ENCODE data around the gene LDLRAD3.

LDLRAD3 gene

GRCh38 chr11:35937700-35938099 lies 6.2 kb upstream of the LDLRAD3 start:
- TF ChIP-seq PPARA (CRISPR knock-in tag; IDR thresholded peaks at IDR 0.05; ENCODE audit: borderline replicate concordance) (no peak), ZNF8 (CRISPR knock-in tag; IDR thresholded peaks at IDR 0.05) (no peak), ZC3H10 (CRISPR knock-in tag; IDR thresholded peaks at IDR 0.05) (no peak)
- ATAC-seq, result no peak

GRCh38 chr11:35938231-35938630 lies 5.6 kb upstream of the LDLRAD3 start:
- no peak for TF ChIP-seq ZFP30 (CRISPR knock-in tag; IDR thresholded peaks at IDR 0.05)
- TF ChIP-seq CREB5 (CRISPR knock-in tag; IDR thresholded peaks at IDR 0.05; ENCODE audit: low read depth), result no peak
- no peak for TF ChIP-seq ARNTL (CRISPR knock-in tag; IDR thresholded peaks at IDR 0.05; ENCODE audit: borderline replicate concordance, low read depth)
- TF ChIP-seq ZFP3 (CRISPR knock-in tag; IDR thresholded peaks at IDR 0.05), result no peak
- ATAC-seq, result no peak

GRCh38 chr11:35943309-35943708 lies 553 bp upstream of the LDLRAD3 start:
- TF ChIP-seq ZFP30 (CRISPR knock-in tag; IDR thresholded peaks at IDR 0.05) (no peak), CSDC2 (CRISPR knock-in tag; IDR thresholded peaks at IDR 0.05) (no peak), ZNF8 (CRISPR knock-in tag; IDR thresholded peaks at IDR 0.05) (no peak), ZC3H10 (CRISPR knock-in tag; IDR thresholded peaks at IDR 0.05) (no peak), TCF4 (CRISPR knock-in tag; IDR thresholded peaks at IDR 0.05; ENCODE audit: borderline replicate concordance) (no peak), BACH2 (CRISPR knock-in tag; IDR thresholded peaks at IDR 0.05; ENCODE audit: borderline replicate concordance) (no peak), ARNTL (CRISPR knock-in tag; IDR thresholded peaks at IDR 0.05; ENCODE audit: borderline replicate concordance, low read depth) (no peak), ISL1 (CRISPR knock-in tag; IDR thresholded peaks at IDR 0.05) (no peak), ESRRG (CRISPR knock-in tag; IDR thresholded peaks at IDR 0.05) (no peak), ZFP3 (CRISPR knock-in tag; IDR thresholded peaks at IDR 0.05) (no peak), TSHZ2 (CRISPR knock-in tag; IDR thresholded peaks at IDR 0.05) (no peak), RARB (CRISPR knock-in tag; IDR thresholded peaks at IDR 0.05) (no peak), POU6F1 (CRISPR knock-in tag; IDR thresholded peaks at IDR 0.05; ENCODE audit: borderline replicate concordance, low read depth) (no peak)
- TF ChIP-seq, protein P1, sequence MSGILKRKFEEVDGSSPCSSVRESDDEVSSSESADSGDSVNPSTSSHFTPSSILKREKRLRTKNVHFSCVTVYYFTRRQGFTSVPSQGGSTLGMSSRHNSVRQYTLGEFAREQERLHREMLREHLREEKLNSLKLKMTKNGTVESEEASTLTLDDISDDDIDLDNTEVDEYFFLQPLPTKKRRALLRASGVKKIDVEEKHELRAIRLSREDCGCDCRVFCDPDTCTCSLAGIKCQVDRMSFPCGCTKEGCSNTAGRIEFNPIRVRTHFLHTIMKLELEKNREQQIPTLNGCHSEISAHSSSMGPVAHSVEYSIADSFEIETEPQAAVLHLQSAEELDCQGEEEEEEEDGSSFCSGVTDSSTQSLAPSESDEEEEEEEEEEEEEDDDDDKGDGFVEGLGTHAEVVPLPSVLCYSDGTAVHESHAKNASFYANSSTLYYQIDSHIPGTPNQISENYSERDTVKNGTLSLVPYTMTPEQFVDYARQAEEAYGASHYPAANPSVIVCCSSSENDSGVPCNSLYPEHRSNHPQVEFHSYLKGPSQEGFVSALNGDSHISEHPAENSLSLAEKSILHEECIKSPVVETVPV (CRISPR knock-in tag; IDR thresholded peaks at IDR 0.05), result no peak
- ATAC-seq, result no peak

DNA sequence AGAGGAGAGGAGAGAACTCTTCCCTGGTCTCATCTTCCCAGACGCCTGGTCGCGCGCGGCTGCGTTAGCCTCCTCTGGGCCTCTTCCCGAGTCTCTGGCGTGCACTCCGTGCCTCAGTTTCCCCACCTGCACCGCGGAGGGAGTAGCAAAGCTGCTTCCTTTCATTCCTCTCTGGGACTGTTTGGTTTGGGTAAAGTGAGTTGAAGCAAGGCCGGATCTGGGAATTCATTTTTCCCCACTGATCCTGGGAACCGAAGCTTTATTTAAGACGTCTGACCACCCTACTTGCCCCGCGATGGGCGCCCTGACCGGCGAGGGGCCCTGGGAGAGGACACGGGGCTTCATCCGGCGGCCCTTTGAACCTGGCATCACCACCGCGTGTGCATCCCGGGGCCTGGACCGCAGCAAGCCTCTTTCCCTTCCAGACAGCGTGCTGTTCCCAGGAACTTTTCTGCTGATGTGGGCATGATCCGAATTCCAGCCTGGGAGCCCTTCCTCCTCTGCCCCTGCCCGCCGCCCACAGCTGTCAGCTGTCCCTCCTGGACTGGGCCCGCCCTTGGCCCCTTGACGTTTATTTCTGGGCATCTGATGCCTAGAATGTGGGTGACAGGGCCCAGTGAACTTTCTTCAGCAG lies 758 bp downstream of the LDLRAD3 start:
- peak; percentile 57 for ATAC-seq
- TF ChIP-seq ZC3H10 (CRISPR knock-in tag; IDR thresholded peaks at IDR 0.05) (no peak), POU6F1 (CRISPR knock-in tag; IDR thresholded peaks at IDR 0.05; ENCODE audit: borderline replicate concordance, low read depth) (no peak), RARB (CRISPR knock-in tag; IDR thresholded peaks at IDR 0.05) (no peak), ZFP30 (CRISPR knock-in tag; IDR thresholded peaks at IDR 0.05) (no peak), TOX (CRISPR knock-in tag; IDR thresholded peaks at IDR 0.05; ENCODE audit: borderline replicate concordance) (no peak), SNAI2 (CRISPR knock-in tag; IDR thresholded peaks at IDR 0.05) (no peak), PPARA (CRISPR knock-in tag; IDR thresholded peaks at IDR 0.05; ENCODE audit: borderline replicate concordance) (no peak), ZNF565 (CRISPR knock-in tag; conservative IDR thresholded peaks at IDR 0.05; ENCODE audit: low read depth) (no peak), CREB5 (CRISPR knock-in tag; IDR thresholded peaks at IDR 0.05; ENCODE audit: low read depth) (no peak), TCF4 (CRISPR knock-in tag; IDR thresholded peaks at IDR 0.05; ENCODE audit: borderline replicate concordance) (no peak)
- TF ChIP-seq, protein P2, sequence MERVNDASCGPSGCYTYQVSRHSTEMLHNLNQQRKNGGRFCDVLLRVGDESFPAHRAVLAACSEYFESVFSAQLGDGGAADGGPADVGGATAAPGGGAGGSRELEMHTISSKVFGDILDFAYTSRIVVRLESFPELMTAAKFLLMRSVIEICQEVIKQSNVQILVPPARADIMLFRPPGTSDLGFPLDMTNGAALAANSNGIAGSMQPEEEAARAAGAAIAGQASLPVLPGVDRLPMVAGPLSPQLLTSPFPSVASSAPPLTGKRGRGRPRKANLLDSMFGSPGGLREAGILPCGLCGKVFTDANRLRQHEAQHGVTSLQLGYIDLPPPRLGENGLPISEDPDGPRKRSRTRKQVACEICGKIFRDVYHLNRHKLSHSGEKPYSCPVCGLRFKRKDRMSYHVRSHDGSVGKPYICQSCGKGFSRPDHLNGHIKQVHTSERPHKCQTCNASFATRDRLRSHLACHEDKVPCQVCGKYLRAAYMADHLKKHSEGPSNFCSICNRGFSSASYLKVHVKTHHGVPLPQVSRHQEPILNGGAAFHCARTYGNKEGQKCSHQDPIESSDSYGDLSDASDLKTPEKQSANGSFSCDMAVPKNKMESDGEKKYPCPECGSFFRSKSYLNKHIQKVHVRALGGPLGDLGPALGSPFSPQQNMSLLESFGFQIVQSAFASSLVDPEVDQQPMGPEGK (CRISPR knock-in tag; IDR thresholded peaks at IDR 0.05; ENCODE audit: borderline replicate concordance), result no peak

All from SK-N-SH treated with all-trans-retinoic acid at 6 μM for 48 hours (cell line).